HG02623 (cell line): ENCODE results near the gene TET1.
"Not testable (repeated sequence)": the region's sequence is repeated elsewhere in the genome, so short reads cannot be mapped to it uniquely, and the experiment has no call there.

Experiments used
- ATAC-seq: cut with Tn5 transposase; IDR thresholded peaks from one replicate; pipeline ENCODE4 v1.9.1; 2021; ENCODE audit warnings: moderate library complexity; ENCODE audit not compliant: unreplicated experiment

Gene TET1

DNA sequence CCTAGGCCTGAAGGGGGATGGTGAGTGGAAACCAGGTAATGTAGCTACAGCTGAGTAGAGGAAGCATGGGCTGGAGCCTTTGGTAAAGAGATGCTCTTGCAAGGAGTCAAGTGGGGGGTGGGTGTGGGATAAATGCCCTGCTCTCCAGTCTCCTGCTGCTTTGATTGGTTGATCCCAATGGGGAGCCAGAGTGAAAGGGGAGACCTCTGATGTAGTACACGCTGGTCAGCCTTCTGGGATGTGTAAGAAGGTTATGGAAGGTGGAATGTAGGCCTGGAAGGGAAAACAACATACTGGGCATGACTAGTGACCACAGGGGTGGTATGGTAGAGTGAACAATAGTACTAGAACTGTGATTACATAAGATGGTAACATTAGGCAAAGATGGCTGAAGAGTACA, 44.3 kb downstream of the TET1 start:
- no peak for ATAC-seq

DNA sequence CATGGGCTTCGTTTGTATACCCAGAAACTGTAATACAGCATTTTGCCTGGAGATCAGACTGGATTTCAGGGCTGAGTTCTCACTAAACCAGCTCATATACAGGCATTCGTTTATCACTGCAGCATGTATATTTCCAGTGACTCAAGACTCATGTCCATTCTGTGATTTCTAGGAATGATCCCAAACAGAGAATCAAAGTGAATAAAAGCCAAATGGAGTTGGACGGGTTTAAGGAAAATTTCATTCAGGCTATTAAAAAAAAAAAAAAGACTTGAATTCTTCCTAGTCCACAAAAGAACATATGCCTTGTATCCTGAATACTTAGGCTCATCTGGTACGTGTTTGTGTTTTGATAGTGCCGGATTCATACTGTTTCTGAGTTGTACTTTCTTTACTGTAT, 46.8 kb downstream of the TET1 start:
- ATAC-seq, result no peak

DNA sequence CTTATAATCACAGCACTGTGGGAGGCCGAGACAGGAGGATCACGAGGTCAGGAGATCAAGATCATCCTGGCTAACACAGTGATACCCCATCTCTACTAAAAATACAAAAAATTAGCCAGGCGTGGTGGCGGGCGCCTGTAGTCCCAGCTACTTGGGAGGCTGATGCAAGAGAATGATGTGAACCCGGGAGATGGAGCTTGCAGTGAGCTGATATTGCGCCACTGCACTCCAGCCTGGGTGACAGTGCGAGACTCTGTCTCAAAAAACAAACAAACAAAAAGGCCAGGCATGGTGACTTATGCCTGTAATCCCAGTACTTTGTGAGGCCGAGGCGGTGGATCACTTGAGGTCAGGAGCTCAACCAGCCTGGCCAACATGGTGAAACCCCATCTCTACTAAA, 49.9 kb downstream of the TET1 start:
- not testable (repeated sequence) for ATAC-seq

DNA sequence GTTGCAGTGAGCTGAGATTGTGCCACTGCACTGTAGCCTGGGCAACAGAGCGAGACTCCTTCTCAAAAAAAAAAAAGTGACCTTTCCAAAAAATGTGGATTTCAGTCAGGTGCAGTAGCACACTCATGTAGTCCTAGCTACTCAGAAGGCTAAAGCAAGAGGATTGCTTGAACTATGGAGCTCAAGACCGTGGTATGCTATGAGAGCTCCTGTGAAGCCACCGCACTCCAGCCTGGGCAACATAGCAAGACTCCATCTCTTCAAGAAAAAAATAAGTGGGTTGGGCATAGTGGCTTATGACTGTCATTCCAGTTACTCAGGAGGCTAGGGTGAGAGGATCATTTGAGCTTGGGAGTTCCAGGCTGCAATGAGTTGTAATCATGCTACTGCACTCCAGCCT, 51.1 kb downstream of the TET1 start:
- no peak for ATAC-seq

DNA sequence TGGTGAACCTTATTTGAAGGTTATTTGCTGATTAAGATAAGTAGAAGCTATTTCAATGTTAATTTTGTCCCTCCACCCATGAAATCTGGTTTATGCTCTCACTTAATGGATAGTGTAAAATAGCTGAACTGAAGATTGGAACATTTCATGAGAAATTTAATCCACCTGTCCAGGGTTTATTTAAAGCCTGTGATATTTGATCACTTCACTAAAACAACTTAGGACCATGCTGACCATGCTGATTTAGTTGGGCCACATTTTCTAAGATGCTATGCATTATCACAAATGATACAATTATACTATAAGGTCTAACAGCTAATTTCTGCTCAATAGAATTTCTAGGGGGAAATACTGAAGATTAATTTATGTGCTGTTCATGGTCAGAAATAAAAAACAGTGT, 53.8 kb downstream of the TET1 start:
- not testable (repeated sequence) for ATAC-seq

DNA sequence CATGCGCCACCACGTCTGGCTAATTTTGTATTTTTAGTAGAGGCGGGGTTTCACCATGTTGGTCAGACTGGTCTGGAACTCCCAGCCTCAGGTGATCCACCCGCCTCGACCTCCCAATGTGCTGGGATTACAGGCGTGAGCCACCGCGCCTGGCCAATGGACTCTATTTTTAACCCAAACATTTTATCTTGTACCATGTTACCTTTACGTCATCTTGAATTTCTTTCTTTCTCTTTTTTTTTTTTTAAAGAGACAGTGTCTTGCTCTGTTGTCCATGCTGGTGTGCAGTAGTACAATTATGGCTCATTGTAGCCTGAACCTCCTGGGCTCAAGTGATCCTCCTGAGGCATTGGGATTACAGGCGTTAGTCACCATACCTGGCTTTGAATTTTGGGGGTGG, 57.6 kb downstream of the TET1 start:
- ATAC-seq, result not testable (repeated sequence)

DNA sequence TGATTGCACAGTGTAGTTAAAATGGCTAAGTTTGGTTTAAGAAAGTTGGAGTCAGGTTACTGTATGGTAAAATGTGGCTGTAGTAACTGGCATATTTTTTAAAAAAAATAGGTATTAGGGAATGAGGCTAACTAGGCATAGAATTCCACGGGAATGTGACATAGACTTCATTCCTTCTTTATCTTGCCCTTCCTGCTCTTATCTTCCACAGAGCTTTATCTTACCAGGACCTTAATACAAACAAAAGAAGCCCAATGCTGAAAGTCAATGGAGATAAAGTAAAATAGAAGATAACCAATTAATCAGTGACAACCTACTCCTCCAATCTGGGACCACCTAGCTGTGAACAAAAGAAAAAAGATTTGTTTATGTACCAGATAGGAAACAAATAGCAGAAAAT, 58.1 kb downstream of the TET1 start:
- no peak for ATAC-seq

DNA sequence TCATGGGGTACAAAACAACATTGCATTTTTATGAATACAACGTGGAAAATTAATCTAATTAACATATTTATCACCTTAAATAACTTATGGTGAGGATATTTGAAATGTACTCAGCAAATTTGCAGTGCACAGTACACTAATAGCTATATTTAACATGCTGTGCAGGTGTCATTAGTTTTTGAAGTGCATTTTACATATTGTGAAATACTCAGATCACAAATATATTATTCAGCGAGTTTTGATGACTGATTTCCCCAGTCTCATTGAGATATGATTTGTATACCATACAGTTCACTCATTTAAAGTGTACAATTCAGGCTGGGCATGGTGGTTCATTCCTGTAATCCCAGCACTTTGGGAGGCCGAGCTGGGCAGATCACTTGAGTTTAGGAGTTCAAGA, 59.5 kb downstream of the TET1 start:
- ATAC-seq, result no peak

DNA sequence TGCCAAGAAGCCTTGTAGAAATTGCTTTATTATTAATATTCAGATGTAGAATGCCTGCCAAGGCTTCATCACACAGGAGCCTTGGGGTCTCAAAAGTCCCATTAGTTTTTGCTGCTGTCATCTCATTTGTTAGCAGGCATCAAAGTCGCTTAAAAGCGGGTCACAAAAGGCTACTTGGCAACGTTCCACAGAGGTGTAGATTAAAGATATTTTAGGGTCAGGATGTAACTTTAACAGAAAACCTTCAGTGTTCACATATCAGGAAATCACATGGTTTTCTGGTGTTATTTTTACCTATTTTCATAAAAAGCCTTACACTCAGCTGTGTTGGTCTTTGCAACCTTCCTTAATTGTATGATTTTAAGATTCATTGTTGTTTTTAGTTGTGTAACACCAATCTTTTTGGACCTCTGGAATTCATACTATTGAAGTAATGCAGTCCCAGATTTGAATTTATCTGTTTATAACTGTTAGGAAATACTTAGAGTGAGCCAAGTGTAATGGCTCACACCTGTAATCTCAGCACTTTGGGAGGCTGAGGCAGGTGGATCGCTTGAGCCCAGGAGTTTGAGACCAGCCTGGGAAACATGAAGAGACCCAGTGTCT, 65.3 kb downstream of the TET1 start:
- no peak for ATAC-seq

DNA sequence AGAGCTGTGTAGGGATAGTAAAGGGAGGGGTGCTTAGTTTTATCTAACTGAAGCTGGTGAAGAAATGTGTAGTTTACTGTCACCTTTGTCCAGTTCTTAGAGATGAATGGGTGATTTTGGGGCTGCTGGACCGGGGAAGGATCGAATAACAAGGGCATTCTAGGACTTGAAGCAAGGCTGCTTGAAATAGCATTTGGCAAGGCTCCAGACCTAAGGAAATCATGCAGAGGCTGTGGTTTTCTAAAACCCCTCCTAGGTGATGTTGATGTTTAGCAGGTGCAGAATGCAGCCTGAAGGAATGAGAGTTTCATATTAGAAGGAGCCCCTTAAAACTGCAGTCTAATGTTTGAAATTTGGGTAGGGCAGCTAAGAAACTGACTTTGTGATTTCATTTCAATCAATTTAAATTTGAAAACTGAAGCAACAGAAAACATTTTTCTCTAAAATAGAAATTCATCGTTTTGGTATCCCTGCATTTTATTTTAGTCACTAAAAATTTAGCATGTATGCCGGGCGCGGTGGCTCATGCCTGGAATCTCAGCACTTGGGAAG, 68.5 kb downstream of the TET1 start:
- no peak for ATAC-seq

DNA sequence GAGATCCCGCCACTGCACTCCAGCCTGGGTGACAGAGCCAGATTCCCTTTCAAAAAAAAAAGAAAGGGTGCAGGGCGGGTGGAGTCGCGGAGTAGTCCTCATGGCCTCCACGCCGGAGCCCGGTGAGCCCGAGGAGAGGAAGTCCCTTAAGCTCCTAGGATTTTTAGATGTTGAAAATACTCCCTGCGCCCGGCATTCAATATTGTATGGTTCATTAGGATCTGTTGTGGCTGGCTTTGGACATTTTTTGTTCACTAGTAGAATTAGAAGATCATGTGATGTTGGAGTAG, 72.1 kb downstream of the TET1 start:
- not testable (repeated sequence) for ATAC-seq

DNA sequence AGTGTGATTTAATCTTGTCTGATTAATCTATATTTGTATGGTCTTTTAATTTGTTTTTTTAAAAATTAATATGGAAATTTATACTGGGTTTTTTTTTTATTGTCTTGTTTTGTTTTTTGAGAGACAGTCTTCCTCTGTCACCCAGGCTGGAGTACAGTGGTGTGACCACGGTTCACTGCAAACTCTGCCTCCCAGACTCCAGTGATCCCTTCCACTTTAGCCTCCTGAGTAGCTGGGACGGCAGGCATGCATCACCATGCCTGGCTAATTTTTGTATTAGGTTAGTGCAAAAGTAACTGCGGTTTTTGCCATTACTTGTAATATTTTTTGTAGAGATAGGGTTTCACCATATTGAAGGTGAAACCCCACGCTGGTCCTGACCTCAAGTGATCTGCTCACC, 73.1 kb downstream of the TET1 start:
- no peak for ATAC-seq

DNA sequence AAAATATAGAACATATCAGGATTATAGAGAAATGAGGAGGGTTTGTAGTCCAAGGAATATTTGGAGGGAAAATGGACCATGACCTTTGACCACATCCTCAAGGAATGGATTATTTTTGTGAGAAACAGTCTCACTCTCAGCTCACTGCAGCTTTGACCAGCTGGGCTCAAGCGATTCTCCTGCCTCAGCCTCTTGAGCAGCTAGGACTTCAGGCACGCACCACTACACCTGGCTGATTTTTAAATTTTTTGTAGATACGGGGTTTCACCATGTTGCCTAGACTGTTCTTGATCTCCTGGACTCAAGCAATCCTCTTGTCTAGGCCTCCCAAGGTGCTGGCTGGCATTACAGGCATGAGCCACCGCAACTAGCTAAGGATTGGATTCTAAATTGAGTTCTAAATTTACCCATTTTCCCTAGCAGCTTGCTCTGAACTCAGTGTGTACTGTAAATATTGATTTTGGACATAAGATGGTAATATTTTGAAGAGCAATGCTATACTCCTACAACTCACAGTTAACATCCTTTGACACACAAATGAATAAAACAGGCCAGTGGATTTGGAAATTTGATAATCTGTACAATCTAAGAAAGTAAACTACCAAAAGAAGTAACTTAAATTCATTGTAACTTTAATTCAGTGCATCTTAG, 73.8 kb downstream of the TET1 start:
- no peak for ATAC-seq

DNA sequence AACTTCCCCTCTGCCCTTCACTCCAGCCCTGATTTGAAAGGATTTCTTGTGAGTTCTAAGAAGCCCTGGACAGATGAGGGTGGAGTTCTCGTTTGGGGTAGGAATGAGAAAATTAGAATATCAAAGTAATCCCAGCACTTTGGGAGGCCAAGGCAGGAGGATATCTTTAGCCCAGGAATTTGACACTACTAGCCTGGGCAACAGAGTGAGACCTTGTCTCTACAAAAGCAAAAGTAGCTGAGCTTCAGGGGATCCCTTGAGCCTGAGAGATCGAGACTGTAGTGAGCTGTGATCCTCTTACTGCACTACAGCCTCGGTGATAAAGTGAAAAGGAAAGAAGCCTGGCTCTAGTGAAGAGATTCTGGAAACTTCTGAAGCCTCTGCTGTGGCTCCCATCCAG, 76.2 kb downstream of the TET1 start:
- no peak for ATAC-seq

DNA sequence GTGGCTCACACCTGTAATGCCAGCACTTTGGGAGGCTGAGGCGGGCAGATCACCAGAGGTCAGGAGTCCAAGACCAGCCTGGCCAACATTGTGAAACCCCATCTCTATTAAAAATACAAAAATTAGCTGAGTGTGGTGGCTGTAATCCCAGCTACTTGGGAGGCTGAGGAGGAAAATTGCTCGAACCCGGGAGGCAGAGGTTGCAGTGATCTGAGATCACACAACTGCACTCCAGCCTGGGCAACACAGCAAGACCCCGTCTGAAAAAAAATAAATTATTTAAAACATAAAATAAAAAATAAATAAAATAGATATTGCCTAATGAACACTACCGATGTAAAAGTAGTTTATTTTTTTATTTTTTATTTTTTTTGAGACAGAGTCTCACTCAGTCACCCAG, 83.4 kb downstream of the TET1 start:
- ATAC-seq, result not testable (repeated sequence)

DNA sequence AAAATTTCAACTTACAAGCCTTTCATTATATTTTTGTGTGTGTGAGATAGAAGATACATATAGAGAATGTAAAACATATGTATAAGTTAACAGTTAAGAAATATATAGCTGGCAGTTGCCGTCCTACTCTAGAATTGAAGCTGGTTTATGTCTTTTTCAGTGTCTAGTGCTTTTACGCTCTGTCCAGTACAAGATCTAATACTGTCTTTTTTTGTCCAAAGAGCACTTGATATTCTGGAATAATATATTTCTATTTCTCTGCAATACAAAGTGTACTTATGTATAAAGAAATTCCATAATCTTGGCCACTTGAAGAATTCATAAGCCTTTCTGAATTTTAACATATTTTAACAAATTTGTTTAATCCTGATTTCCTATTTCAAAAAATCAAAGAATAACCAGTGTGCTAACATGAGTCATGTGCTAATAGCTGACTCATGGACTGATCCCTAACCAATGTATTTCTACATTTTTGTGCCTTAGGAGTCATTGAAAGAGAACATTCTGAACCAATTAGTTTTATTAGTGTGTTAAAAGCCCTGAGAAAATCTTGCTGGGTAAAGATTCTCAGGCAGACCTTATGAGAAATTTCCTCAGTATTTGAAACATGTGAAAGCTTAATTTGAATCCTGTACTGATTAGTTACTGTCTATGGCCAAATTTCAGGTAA, 87.7 kb downstream of the TET1 start:
- no peak for ATAC-seq

DNA sequence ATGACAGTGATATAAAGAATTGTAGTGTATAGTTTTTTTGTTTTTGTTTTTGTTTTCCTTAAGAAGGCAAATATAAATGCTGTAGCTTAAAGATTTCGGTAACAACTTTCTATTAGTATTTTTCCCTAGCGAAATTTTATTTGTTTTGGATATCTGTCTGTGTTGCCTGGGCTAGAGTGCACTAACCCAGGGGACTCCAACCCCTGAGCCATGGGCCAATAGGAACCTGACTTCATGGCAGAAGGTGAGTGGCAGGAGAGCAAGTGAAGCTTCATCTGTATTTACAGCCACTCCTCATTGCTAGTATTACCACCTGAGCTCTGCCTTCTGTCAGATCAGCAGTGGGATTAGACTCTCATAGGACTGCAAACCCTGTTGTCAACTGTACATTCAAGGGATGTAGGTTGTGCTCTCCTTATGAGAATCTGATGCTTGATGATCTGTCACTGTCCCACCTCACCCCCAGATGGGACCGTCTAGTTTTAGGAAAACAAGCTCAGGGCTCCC, 95.5 kb downstream of the TET1 start:
- ATAC-seq, result no peak

DNA sequence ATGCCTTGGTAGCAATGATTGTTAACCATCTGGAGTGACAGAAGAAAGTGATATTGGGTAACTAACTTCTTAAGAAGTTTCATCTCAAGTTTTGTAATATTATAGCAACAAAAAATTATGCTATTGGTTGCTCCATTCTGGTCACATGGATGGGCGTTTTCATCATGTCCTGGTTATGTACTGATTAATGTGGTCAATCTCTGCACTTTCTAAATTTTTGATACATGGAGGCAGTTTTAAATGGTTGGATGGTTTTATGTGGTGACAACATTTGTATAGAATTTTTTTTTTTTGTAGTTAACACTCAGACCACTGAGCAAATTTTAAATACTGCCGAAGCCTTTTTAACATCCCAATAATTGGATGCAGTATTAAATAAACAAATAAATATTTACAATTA, 105.7 kb downstream of the TET1 start:
- ATAC-seq, result no peak

DNA sequence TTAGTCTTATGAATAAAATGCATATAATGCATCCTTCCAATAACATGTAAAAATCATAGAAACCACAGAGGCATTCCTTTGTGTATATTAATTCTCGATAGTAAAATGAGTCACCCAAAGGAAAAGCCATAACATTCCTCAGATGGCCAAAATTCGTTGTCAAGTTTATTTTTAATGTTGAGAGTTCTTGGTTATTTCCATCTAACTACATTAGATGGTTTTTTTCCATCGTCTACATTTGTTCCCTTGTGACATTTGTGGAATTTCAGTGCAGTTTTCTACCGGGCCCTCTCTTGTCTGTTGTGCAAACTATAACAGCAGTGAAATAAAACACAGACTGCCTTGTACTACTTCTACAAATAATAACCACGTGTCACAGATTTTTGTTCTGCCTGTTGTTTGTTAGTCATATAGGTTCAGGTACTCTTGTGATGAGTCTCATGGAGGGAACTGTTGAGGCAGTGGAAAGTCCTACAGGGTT, 106.2 kb downstream of the TET1 start:
- no peak for ATAC-seq

DNA sequence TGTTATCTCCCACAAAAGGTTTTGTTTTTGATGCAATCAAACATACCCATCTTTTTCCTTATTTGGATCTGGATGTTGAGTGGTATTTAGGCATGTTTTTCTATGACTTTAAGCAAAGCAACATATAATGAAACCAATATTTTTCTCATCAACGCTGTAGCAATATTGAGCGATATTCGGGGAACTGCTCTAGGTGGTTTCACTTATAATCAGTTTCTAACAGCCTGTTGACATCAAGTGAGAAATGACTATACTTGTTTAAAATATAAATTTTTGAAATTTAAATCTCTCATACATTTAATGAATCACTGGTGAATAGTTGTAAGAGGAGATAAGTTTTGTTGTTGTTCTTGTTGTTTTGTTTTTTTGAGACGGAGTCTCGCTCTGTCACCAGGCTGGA, 108.1 kb downstream of the TET1 start:
- ATAC-seq, result no peak

DNA sequence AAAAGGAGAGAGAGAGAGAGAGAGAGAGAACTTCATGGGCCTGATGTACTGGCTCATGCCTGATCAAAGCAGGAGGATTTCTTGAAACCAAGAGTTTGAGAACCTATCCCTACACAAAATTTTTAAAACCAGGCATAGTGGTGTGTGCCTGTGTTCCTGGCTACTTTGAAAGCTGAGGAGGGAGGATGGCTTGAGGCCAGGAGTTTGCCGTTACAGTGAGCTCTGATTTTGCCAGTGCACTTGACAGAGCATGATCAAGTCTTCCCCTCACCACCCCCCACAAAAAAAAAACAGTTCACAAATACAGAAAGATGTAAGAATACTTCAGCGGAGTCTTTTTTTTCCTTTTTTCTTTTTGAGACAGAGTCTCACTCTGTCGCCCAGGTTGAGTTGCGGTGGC, 108.8 kb downstream of the TET1 start:
- no peak for ATAC-seq

DNA sequence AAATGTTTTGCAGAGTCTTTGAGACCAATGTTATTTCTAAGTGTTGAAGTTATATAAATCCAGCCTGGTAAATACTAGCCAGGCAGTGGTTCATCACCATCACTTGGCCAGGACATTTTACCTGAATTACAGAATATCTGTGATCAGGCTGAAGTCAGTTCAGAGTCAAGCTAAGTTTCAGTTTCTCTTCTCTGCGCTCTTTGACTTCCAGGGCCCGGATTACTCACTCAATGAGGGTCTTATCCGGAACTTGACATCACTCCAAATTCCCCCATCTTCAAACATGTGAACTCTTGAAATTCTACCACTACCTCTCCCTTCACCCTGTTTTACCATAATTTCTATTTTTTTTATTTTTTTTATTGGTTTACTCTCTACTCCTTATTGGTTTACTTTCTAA, 124.3 kb downstream of the TET1 start:
- ATAC-seq, result no peak
